Endothelial cell of umbilical vein (primary cell): ENCODE data around the gene PRPF19. TPM values are rescaled to one million over a fixed set of nuclear protein-coding genes. Genes with fewer than 3 reads are reported as not detected.

Experiments used
- BruUV-seq: library from RNA; stranded (reverse); fragments of 400-500 nt; replicated peaks from 2 replicates; lab custom pipeline; 2021; lab: Mats Ljungman, UMichigan
- CTCF ChIA-PET: fragments of 300-600, 350-600 bp; sonication (Branson Sonifier 250); formaldehyde crosslinking; loops from one replicate; lab custom pipeline; 2021; ENCODE audit warnings: antibody characterized with exemption, inconsistent platforms; lab: Charles Lee
- POLR2A ChIA-PET: fragments of 300-600, 350-600 bp; sonication (Branson Sonifier 250); formaldehyde crosslinking; loops from one replicate; lab custom pipeline; 2021; ENCODE audit warnings: antibody characterized with exemption, inconsistent platforms; lab: Charles Lee
- DNase-seq: peaks from one replicate; pipeline ENCODE4 v3.0.0-alpha.2; 2011; ENCODE audit warnings: low read depth, low spot score
- FAIRE-seq: peaks from 2 replicates; lab custom pipeline; 2011; peaks lifted over from hg19 to GRCh38; lab: Jason Lieb, UNC
- H2AFZ ChIP-seq: 2 replicates; pipeline ENCODE4 v1.6.0; 2012; ENCODE audit warnings: low read depth, low read length, control low read depth, inconsistent platforms
- H3K27ac ChIP-seq: 2 replicates; pipeline ENCODE4 v1.5.1; 2011; ENCODE audit warnings: low read depth, mild to moderate bottlenecking, control low read depth, low read length, moderate library complexity; ENCODE audit not compliant: insufficient read depth
- H3K27me3 ChIP-seq, 2 experiments: 2 replicates each; pipeline versions ENCODE4 v1.6.0 to v1.6.1; 2011; ENCODE audit warnings: low read length in 2 of 2, mixed read lengths in 1 of 2; ENCODE audit not compliant: control insufficient read depth in 2 of 2, insufficient read depth in 2 of 2
- H3K36me3 ChIP-seq, 2 experiments: 2 replicates in 1 of 2; 3 replicates in 1 of 2; pipeline ENCODE4 v1.5.1; 2011; ENCODE audit warnings: low read length in 2 of 2, mild to moderate bottlenecking in 1 of 2, moderate library complexity in 1 of 2; ENCODE audit not compliant: control insufficient read depth in 2 of 2, insufficient read depth in 2 of 2; ENCODE audit errors: extremely low read depth in 1 of 2
- H3K4me1 ChIP-seq: 3 replicates; pipeline ENCODE4 v1.5.1; 2011; ENCODE audit warnings: mild to moderate bottlenecking, low read length; ENCODE audit not compliant: control insufficient read depth, insufficient read depth; ENCODE audit errors: extremely low read depth
- H3K4me2 ChIP-seq: 2 replicates; pipeline ENCODE4 v1.6.1; 2011; ENCODE audit warnings: low read length, control low read depth, mixed read lengths; ENCODE audit not compliant: insufficient read depth
- H3K4me3 ChIP-seq, 3 experiments: fragments of 200-600 bp in 1 of 3; sonication (generic), shearing (Covaris generic) in 1 of 3; replicated peaks in 1 of 3; 2 replicates each; pipeline ENCODE4 v1.5.1; 2011 to 2016; ENCODE audit warnings: control low read depth in 3 of 3, low read length in 3 of 3, mild to moderate bottlenecking in 2 of 3, inconsistent platforms in 1 of 3, low read depth in 1 of 3, moderate library complexity in 1 of 3; ENCODE audit not compliant: insufficient read depth in 1 of 3
- H3K79me2 ChIP-seq: 2 replicates; pipeline ENCODE4 v1.6.0; 2012; ENCODE audit warnings: low read length, inconsistent platforms; ENCODE audit not compliant: control insufficient read depth, insufficient read depth
- H3K9ac ChIP-seq: replicated peaks from 2 replicates; pipeline ENCODE3; 2011; ENCODE audit warnings: low read length, control low read depth; ENCODE audit not compliant: insufficient read depth; ENCODE audit errors: extremely low read depth
- H3K9me1 ChIP-seq: replicated peaks from 3 replicates; pipeline ENCODE4 v1.6.0; 2011; ENCODE audit warnings: mild to moderate bottlenecking, low read length; ENCODE audit not compliant: control insufficient read depth, insufficient read depth; ENCODE audit errors: extremely low read depth
- H3K9me3 ChIP-seq: replicated peaks from 2 replicates; pipeline ENCODE4 v1.5.1; 2012; ENCODE audit warnings: low read length, inconsistent platforms; ENCODE audit not compliant: control insufficient read depth, insufficient read depth
- H4K20me1 ChIP-seq: replicated peaks from 2 replicates; pipeline ENCODE3; 2011; ENCODE audit warnings: mild to moderate bottlenecking, low read length; ENCODE audit not compliant: control insufficient read depth, insufficient read depth; ENCODE audit errors: extremely low read depth
- CTCF ChIP-seq, 2 donors: IDR thresholded peaks; 1 replicate in 1 of 2; 2 replicates in 1 of 2; pipeline ENCODE4 v1.5.1; 2011; ENCODE audit warnings: low read length in 2 of 2, mild to moderate bottlenecking in 2 of 2, moderate library complexity in 2 of 2, control low read depth in 1 of 2, inconsistent platforms in 1 of 2, low read depth in 1 of 2; ENCODE audit not compliant: insufficient read depth in 1 of 2; ENCODE audit errors: extremely low read depth in 1 of 2
- EZH2 ChIP-seq: IDR thresholded peaks from 2 replicates; pipeline ENCODE4 v1.6.1; 2012; ENCODE audit warnings: borderline replicate concordance, low read depth, mild to moderate bottlenecking, moderate library complexity, low read length, inconsistent platforms; ENCODE audit not compliant: severe bottlenecking
- JUN ChIP-seq: IDR thresholded peaks from 2 replicates; pipeline ENCODE4 v1.6.1; 2011; ENCODE audit warnings: borderline replicate concordance, low read depth; ENCODE audit not compliant: insufficient read length, insufficient read depth
- MAX ChIP-seq: IDR thresholded peaks from 2 replicates; pipeline ENCODE4 v1.6.1; 2011; ENCODE audit not compliant: insufficient read depth, insufficient read length
- MYC ChIP-seq: IDR thresholded peaks from one replicate; pipeline ENCODE4 v1.6.1; 2011; ENCODE audit warnings: mild to moderate bottlenecking, low read depth, low read length
- POLR2A ChIP-seq: IDR thresholded peaks from 2 replicates; pipeline ENCODE4 v1.6.1; 2012; ENCODE audit warnings: low read depth, mild to moderate bottlenecking, control low read depth, low read length
- POLR2AphosphoS5 ChIP-seq: IDR thresholded peaks from 2 replicates; pipeline ENCODE4 v1.6.1; 2012; ENCODE audit warnings: low read depth, mild to moderate bottlenecking, control low read depth, low read length, moderate library complexity; ENCODE audit not compliant: insufficient read depth
- dilution Hi-C: fragments of 300-500 bp; cut with MboI; formaldehyde crosslinking; loops from one replicate; pipeline ENCODE4 v1.15.0; 2019; ENCODE audit warnings: low sequenced_read_pairs; ENCODE audit not compliant: extremely low pct_ligation_motif_present
- intact Hi-C: fragments of 100-400 bp; cut with micrococcal nuclease; formaldehyde crosslinking; loops from one replicate; pipeline ENCODE4 v1.10.0; 2022
- polyA plus RNA-seq, 4 experiments: library from polyadenylated mRNA; depleted of rRNA in 3 of 4; stranded (reverse) in 3 of 4; unstranded in 1 of 4; fragments of >200 nt; gene quantifications; 2 replicates each; pipeline versions ENCODE4 v1.2.1 to v1.2.3, GENCODE V29; 2011 to 2012; ENCODE audit warnings: missing spikeins in 1 of 4
- total RNA-seq: library from RNA; stranded (reverse); gene quantifications from 2 replicates; pipeline ENCODE4 v1.2.3, GENCODE V29; 2021

Gene PRPF19
- total and polyA plus RNA-seq, 2 donors (not counting 3 experiments of a cell fraction or from before 2014, with no cell fraction given) = 97.1 to 126 TPM

GRCh38 chr11:60842668-60843600, 63.5 kb downstream of the PRPF19 start:
- H3K4me2 ChIP-seq = peak overlapping the region; percentile 79
- H3K4me3 ChIP-seq = peak overlapping the region; percentile 64 to 74 (median 73)
- no peak for TF ChIP-seq MYC
- TF ChIP-seq EZH2 = no peak
- no peak for TF ChIP-seq POLR2AphosphoS5
- no peak for TF ChIP-seq CTCF (IDR thresholded peaks at IDR 0.05; ENCODE audit: extremely low read depth in 1 of 2, insufficient read depth in 1 of 2, low read depth in 1 of 2, low read length in 2 of 2)
- TF ChIP-seq POLR2A = peak; percentile 15
- TF ChIP-seq MAX = no peak
- TF ChIP-seq JUN = no peak
- ChIA-PET POLR2A (interaction anchor here (0.5 kb wide), 1 partner anchor 1306 kb away, joined by 3 read pairs; no protein-coding TSS in a partner anchor), CTCF (interaction anchor here (0.9 to 5.0 kb wide), 10 partner anchors 8 to 83 kb away, joined by 3 to 34 read pairs (median 5); no protein-coding TSS in a partner anchor)
- no peaks in the 10 kb centered on the region for H3K9me3 ChIP-seq
- H3K79me2 ChIP-seq = peaks cover 51% of the 10 kb centered on the region
- H4K20me1 ChIP-seq = no peaks in the 10 kb centered on the region
- H2AFZ ChIP-seq = no peak overlapping the region
- peak overlapping the region; percentile 77 for H3K9ac ChIP-seq
- H3K27me3 ChIP-seq = no peaks in the 10 kb centered on the region
- dilution Hi-C loops (no loop called here), intact Hi-C loops (loop anchor here (1.0 kb wide), 1 partner anchor 72 kb away; no protein-coding TSS in a partner anchor)
- BruUV-seq = no TSS peak
- H3K27ac ChIP-seq = peak overlapping the region; percentile 63
- peaks cover 0 to under 1% of the 10 kb centered on the region in 2 experiments for H3K36me3 ChIP-seq
- H3K4me1 ChIP-seq = peaks cover 37% of the 10 kb centered on the region
- FAIRE-seq (peak; percentile 62), DNase-seq (peak; percentile 32)
- H3K9me1 ChIP-seq = no peaks in the 10 kb centered on the region
